GM23338 (cell line): ENCODE results near the gene KLC3. TPM values are rescaled to one million over a fixed set of nuclear protein-coding genes. Genes with fewer than 3 reads are reported as not detected.

ENCODE experiments used
- ATAC-seq: fragments of 200-7000 bp; cut with Tn5 transposase; 3 replicates; pipeline ENCODE4 v1.9.1; 2020
- DNase-seq: peaks from one replicate; pipeline ENCODE4 v3.0.0-alpha.2; 2015; ENCODE audit warnings: low spot score
- H2AFZ ChIP-seq: fragments of 200-600 bp; sonication (generic); 2 replicates; pipeline ENCODE4 v1.8.0; 2016; ENCODE audit warnings: antibody characterized with exemption, mild to moderate bottlenecking, moderate library complexity
- H3F3A ChIP-seq: fragments of 200-600 bp; sonication (generic); replicated peaks from 2 replicates; pipeline ENCODE4 v1.8.0; 2017; ENCODE audit warnings: antibody characterized with exemption, mixed run types, low read depth
- H3K27ac ChIP-seq: fragments of 200-600 bp; sonication (generic); 2 replicates; pipeline ENCODE4 v1.6.1; 2016; ENCODE audit warnings: low read depth
- H3K27me3 ChIP-seq: fragments of 200-600 bp; sonication (generic); 2 replicates; pipeline ENCODE4 v1.8.0; 2016; ENCODE audit warnings: mild to moderate bottlenecking, mixed run types, moderate library complexity; ENCODE audit not compliant: insufficient read depth
- H3K36me3 ChIP-seq: fragments of 200-600 bp; sonication (generic); 2 replicates; pipeline ENCODE4 v1.8.0; 2016; ENCODE audit warnings: mild to moderate bottlenecking; ENCODE audit not compliant: insufficient read depth
- H3K4me1 ChIP-seq: fragments of 200-600 bp; sonication (generic); 2 replicates; pipeline ENCODE4 v1.8.0; 2016; ENCODE audit warnings: mild to moderate bottlenecking, moderate library complexity; ENCODE audit not compliant: insufficient read depth
- H3K4me2 ChIP-seq: fragments of 200-600 bp; sonication (generic); 2 replicates; pipeline ENCODE4 v1.7.1; 2017; ENCODE audit warnings: mixed run types
- H3K4me3 ChIP-seq: fragments of 200-600 bp; sonication (generic); 2 replicates; pipeline ENCODE4 v1.6.1; 2016; ENCODE audit warnings: mixed run types
- H3K79me2 ChIP-seq: fragments of 200-600 bp; sonication (generic); replicated peaks from 2 replicates; pipeline ENCODE4 v1.8.0; 2017; ENCODE audit warnings: mild to moderate bottlenecking; ENCODE audit not compliant: insufficient read depth
- H3K9me2 ChIP-seq: fragments of 200-600 bp; sonication (generic); 2 replicates; pipeline ENCODE4 v1.8.0; 2017; ENCODE audit not compliant: insufficient read depth
- H4K20me1 ChIP-seq: fragments of 200-600 bp; sonication (generic); replicated peaks from 2 replicates; pipeline ENCODE4 v1.8.0; 2017; ENCODE audit warnings: mild to moderate bottlenecking; ENCODE audit not compliant: insufficient read depth
- H3K27ac Mint-ChIP-seq: 2 replicates; pipeline ENCODE4 v1.8.0; 2020; ENCODE audit warnings: inconsistent platforms, mild to moderate bottlenecking, moderate library complexity, mixed read lengths
- H3K27me3 Mint-ChIP-seq: 3 replicates; pipeline ENCODE4 v1.8.0; 2022; ENCODE audit warnings: low read depth, mild to moderate bottlenecking, moderate library complexity, mixed read lengths, inconsistent platforms; ENCODE audit not compliant: insufficient read depth, poor library complexity
- H3K36me3 Mint-ChIP-seq: 3 replicates; pipeline ENCODE4 v1.8.0; 2021; ENCODE audit warnings: low read depth, mild to moderate bottlenecking, inconsistent platforms, moderate library complexity, mixed read lengths
- H3K4me1 Mint-ChIP-seq: 3 replicates; pipeline ENCODE4 v1.8.0; 2020; ENCODE audit warnings: mild to moderate bottlenecking, inconsistent platforms, mixed read lengths
- H3K4me3 Mint-ChIP-seq: 3 replicates; pipeline ENCODE4 v1.8.0; 2021; ENCODE audit warnings: moderate library complexity, mild to moderate bottlenecking, inconsistent platforms, mixed read lengths
- H3K9me3 Mint-ChIP-seq: 3 replicates; pipeline ENCODE4 v1.8.0; 2020; ENCODE audit warnings: moderate library complexity, mild to moderate bottlenecking, inconsistent platforms, mixed read lengths
- CREB1 ChIP-seq: fragments of 250-450 bp; sonication (Bioruptor Pico); IDR thresholded peaks from 2 replicates; pipeline ENCODE4 v1.5.0; 2020; ENCODE audit warnings: low read depth, mild to moderate bottlenecking, moderate library complexity
- CTCF ChIP-seq, 2 experiments: fragments of 200-600 bp in 1 of 2; sonication (generic) in 1 of 2; conservative IDR thresholded peaks; 2 replicates each; pipeline versions ENCODE4 v1.5.1 to v1.6.1; 2016 to 2017; ENCODE audit warnings: antibody characterized with exemption in 2 of 2, low read depth in 2 of 2, mild to moderate bottlenecking in 2 of 2, moderate library complexity in 1 of 2
- ETS1 ChIP-seq: IDR thresholded peaks from 2 replicates; pipeline ENCODE4 v1.6.1; 2016; ENCODE audit warnings: antibody characterized with exemption
- EZH2 ChIP-seq: fragments of 200-600 bp; sonication (generic); IDR thresholded peaks from one replicate; pipeline ENCODE4 v1.8.0; 2017; ENCODE audit warnings: antibody characterized with exemption, mild to moderate bottlenecking, low read depth; ENCODE audit not compliant: unreplicated experiment
- EZH2phosphoT487 ChIP-seq: fragments of 200-600 bp; sonication (generic); IDR thresholded peaks from one replicate; pipeline ENCODE4 v1.8.1; 2018; ENCODE audit warnings: antibody characterized with exemption; ENCODE audit not compliant: unreplicated experiment
- JUNB ChIP-seq: IDR thresholded peaks from one replicate; pipeline ENCODE4 v1.6.1; 2016; ENCODE audit warnings: antibody characterized with exemption; ENCODE audit not compliant: unreplicated experiment
- NANOG ChIP-seq: IDR thresholded peaks from 2 replicates; pipeline ENCODE4 v1.6.1; 2016; ENCODE audit warnings: antibody characterized with exemption, borderline replicate concordance
- POLR2AphosphoS5 ChIP-seq: IDR thresholded peaks from 2 replicates; pipeline ENCODE4 v1.6.1; 2016; ENCODE audit warnings: antibody characterized with exemption, low read depth
- REST ChIP-seq: IDR thresholded peaks from one replicate; pipeline ENCODE4 v1.6.1; 2018; ENCODE audit warnings: antibody characterized with exemption; ENCODE audit not compliant: unreplicated experiment
- STAT1 ChIP-seq: IDR thresholded peaks from one replicate; pipeline ENCODE4 v1.6.1; 2016; ENCODE audit warnings: antibody characterized with exemption; ENCODE audit not compliant: unreplicated experiment
- ZNF114 ChIP-seq: fragments of 250-450 bp; sonication (Bioruptor Pico); IDR thresholded peaks from 2 replicates; pipeline ENCODE4 v1.5.0; 2020; ENCODE audit warnings: mild to moderate bottlenecking, moderate library complexity
- ZNF331 ChIP-seq: fragments of 250-450 bp; sonication (Bioruptor Pico); IDR thresholded peaks from 2 replicates; pipeline ENCODE4 v1.5.0; 2020; ENCODE audit warnings: low read depth, mild to moderate bottlenecking, moderate library complexity
- ZNF462 ChIP-seq: fragments of 250-450 bp; sonication (Bioruptor Pico); IDR thresholded peaks from 2 replicates; pipeline ENCODE4 v1.5.0; 2020; ENCODE audit warnings: mild to moderate bottlenecking, moderate library complexity
- polyA plus RNA-seq: library from polyadenylated mRNA; unstranded; fragments of >200 nt; fragmentation: Nextera tagmentation; extraction: Ambion mirVana; gene quantifications from 2 replicates; pipeline ENCODE4 v1.2.1, GENCODE V29; 2016
- total RNA-seq: library from RNA; depleted of rRNA; stranded (reverse); fragments of >200 nt; shearing (Covaris generic); gene quantifications from 2 replicates; pipeline ENCODE4 v1.2.3, GENCODE V29; 2014

KLC3 gene
- total and polyA plus RNA-seq, 2 experiments from 2014 or later: 3.1 to 6.4 TPM

- DNase-seq (no peak), ATAC-seq (no peak)
- H3K9me2 ChIP-seq: no peaks in the 10 kb centered on the region
- H4K20me1 ChIP-seq: peaks cover 3% of the 10 kb centered on the region
- H2AFZ ChIP-seq: no peak overlapping the region
- H3K27me3 ChIP-seq: no peaks in the 10 kb centered on the region
- Mint-ChIP-seq H3K27ac (no peak overlapping the region), H3K9me3 (no peaks in the 10 kb centered on the region), H3K36me3 (peaks cover 66% of the 10 kb centered on the region), H3K4me3 (no peak overlapping the region), H3K27me3 (peaks cover 14% of the 10 kb centered on the region), H3K4me1 (no peaks in the 10 kb centered on the region; the same call in 1 of the 3 replicates)
- no peak overlapping the region for H3K4me2 ChIP-seq
- TF ChIP-seq EZH2phosphoT487 (no peak), STAT1 (no peak), CREB1 (CRISPR knock-in tag) (no peak), JUNB (no peak), ZNF114 (CRISPR knock-in tag) (no peak), CTCF (conservative IDR thresholded peaks at IDR 0.05; ENCODE audit: low read depth in 2 of 2) (no peak), EZH2 (no peak), ETS1 (no peak), NANOG (no peak), ZNF331 (CRISPR knock-in tag) (no peak), POLR2AphosphoS5 (no peak), ZNF462 (CRISPR knock-in tag) (no peak), REST (no peak)
- peaks cover 27% of the 10 kb centered on the region; the same call in 1 of the 2 replicates for H3K36me3 ChIP-seq
- no peak overlapping the region for H3K4me3 ChIP-seq
- H3K79me2 ChIP-seq: no peaks in the 10 kb centered on the region
- H3K4me1 ChIP-seq: no peaks in the 10 kb centered on the region
- no peaks in the 10 kb centered on the region for H3F3A ChIP-seq
- H3K27ac ChIP-seq: no peak overlapping the region
These were observed 11.9 kb downstream of the KLC3 start for GRCh38 chr19:45352471-45352870.
